ENCODE results near the gene METTL9. TPM values are rescaled to one million over a fixed set of nuclear protein-coding genes. Genes with fewer than 3 reads are reported as not detected.

The METTL9 gene
- total and polyA plus RNA-seq, 2 of the 13 experiments (the other 11 are each of a cell fraction or from before 2014, with no cell fraction given) = 123 to 204 TPM

- Histone ChIP-seq H3K4me1 (ENCODE audit: insufficient read depth, low read length) (0 out of 2 replicates have a peak, but pooled peaks cover 2% of the 10 kb centered on the region), H3K27me3 (ENCODE audit: control insufficient read depth in 1 of 2, insufficient read depth in 2 of 2, low read length in 2 of 2) (peaks cover 0 to 20% of the 10 kb centered on the region in 2 experiments; a peak in 2 of 5 replicates), H3K36me3 (replicated peaks in 1 of 2; ENCODE audit: control insufficient read depth in 1 of 2, insufficient read depth in 2 of 2, low read length in 2 of 2) (no peaks in the 10 kb centered on the region), H3K9me3 (ENCODE audit: low read length) (no peaks in the 10 kb centered on the region), H3K4me3 (replicated peaks in 1 of 3; ENCODE audit: insufficient read depth in 1 of 3, low read depth in 2 of 3, low read length in 3 of 3) (no peak overlapping the region), H3K9ac (ENCODE audit: insufficient read depth, low read depth, low read length) (no peak overlapping the region), H4K20me1 (ENCODE audit: insufficient read depth, low read length) (no peaks in the 10 kb centered on the region), H3K27ac (ENCODE audit: extremely low read length, insufficient read depth, low read length) (no peak overlapping the region), H3K79me2 (ENCODE audit: insufficient read depth, low read length) (no peaks in the 10 kb centered on the region), H2AFZ (ENCODE audit: low read length) (no peak overlapping the region), H3K4me2 (ENCODE audit: low read depth, low read length) (no peak overlapping the region)
- intact Hi-C loops (cut with micrococcal nuclease; ENCODE audit: unreplicated experiment) (no loop called here), in situ Hi-C loops (cut with HindIII; ENCODE audit: extremely low pct_ligation_motif_present, low pct_unique_long_range_greater_than_20kb) (no loop called here)
- ATAC-seq (no peak), DNase-seq (ENCODE audit: low spot score) (no peak), FAIRE-seq (no peak)
- CTCF ChIA-PET (ENCODE audit: low intra/inter-chr PET ratio, low total read pairs) = no interaction called here
- WGBS (ENCODE audit: low lambda C conversion rate) = 34% methylated on average over 4 of the region's 4 CpGs
- BruUV-seq (replicated peaks) = no TSS peak
- POLR2A ChIA-PET = no interaction called here
- TF ChIP-seq SRY (CRISPR knock-in tag; IDR thresholded peaks at IDR 0.05) (no peak), ZBTB40 (IDR thresholded peaks at IDR 0.05) (no peak), ZBTB40 (CRISPR knock-in tag; IDR thresholded peaks at IDR 0.05) (no peak), GLMP (CRISPR knock-in tag; IDR thresholded peaks at IDR 0.05; ENCODE audit: borderline replicate concordance) (no peak), ZNF282 (IDR thresholded peaks at IDR 0.05; ENCODE audit: partially characterized antibody) (no peak), CEBPB (IDR thresholded peaks at IDR 0.05; ENCODE audit: borderline replicate concordance, low read depth, low read length) (no peak), FIP1L1 (IDR thresholded peaks at IDR 0.05; ENCODE audit: borderline replicate concordance, insufficient read depth, low read depth, low read length) (no peak), KLF11 (CRISPR knock-in tag; IDR thresholded peaks at IDR 0.05) (no peak), CBX2 (IDR thresholded peaks at IDR 0.05; ENCODE audit: low read depth, low read length) (no peak), CBX2 (CRISPR knock-in tag; IDR thresholded peaks at IDR 0.05; ENCODE audit: low read depth) (no peak), ATF1 (CRISPR knock-in tag; IDR thresholded peaks at IDR 0.05) (no peak), XBP1 (CRISPR knock-in tag; IDR thresholded peaks at IDR 0.05) (no peak)
- TF ChIP-seq, protein P1, sequence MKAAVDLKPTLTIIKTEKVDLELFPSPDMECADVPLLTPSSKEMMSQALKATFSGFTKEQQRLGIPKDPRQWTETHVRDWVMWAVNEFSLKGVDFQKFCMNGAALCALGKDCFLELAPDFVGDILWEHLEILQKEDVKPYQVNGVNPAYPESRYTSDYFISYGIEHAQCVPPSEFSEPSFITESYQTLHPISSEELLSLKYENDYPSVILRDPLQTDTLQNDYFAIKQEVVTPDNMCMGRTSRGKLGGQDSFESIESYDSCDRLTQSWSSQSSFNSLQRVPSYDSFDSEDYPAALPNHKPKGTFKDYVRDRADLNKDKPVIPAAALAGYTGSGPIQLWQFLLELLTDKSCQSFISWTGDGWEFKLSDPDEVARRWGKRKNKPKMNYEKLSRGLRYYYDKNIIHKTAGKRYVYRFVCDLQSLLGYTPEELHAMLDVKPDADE (CRISPR knock-in tag; IDR thresholded peaks at IDR 0.05) = no peak
- TF ChIP-seq, protein P2, sequence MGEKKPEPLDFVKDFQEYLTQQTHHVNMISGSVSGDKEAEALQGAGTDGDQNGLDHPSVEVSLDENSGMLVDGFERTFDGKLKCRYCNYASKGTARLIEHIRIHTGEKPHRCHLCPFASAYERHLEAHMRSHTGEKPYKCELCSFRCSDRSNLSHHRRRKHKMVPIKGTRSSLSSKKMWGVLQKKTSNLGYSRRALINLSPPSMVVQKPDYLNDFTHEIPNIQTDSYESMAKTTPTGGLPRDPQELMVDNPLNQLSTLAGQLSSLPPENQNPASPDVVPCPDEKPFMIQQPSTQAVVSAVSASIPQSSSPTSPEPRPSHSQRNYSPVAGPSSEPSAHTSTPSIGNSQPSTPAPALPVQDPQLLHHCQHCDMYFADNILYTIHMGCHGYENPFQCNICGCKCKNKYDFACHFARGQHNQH (CRISPR knock-in tag; IDR thresholded peaks at IDR 0.05) = no peak
Observed at GRCh38 chr16:21589551-21589950, 9.8 kb upstream of the METTL9 start.

Data from HepG2 (cell line).